GM12801 (cell line): ENCODE measurements around the gene TAB3.

Source experiments
- TF ChIP-seq, protein P1 (sequence below): IDR thresholded peaks from one replicate; pipeline ENCODE4 v1.5.1; 2011; ENCODE audit warnings: control low read depth; ENCODE audit not compliant: insufficient read length; ENCODE audit errors: extremely low read depth

TAB3 gene

DNA sequence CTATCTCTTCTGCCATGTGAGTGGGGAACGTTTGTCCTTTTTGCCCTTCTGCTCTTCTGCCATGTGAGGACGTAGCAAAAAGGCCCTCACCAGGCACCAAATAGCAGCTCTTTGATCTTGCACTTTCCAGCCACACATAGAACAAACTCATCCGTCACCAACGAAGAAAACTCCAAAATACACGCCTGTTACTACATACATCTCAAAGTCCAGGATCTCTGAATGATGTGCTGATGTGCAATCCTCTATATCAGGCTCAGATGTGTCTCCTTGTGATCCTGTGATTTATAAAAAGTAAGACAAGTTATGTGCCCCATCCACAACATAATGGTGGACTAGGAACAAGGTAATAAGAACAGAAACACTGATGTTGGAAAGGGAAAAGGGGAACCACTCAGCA lies 9.8 kb upstream of the TAB3 start:
- TF ChIP-seq, protein P1, sequence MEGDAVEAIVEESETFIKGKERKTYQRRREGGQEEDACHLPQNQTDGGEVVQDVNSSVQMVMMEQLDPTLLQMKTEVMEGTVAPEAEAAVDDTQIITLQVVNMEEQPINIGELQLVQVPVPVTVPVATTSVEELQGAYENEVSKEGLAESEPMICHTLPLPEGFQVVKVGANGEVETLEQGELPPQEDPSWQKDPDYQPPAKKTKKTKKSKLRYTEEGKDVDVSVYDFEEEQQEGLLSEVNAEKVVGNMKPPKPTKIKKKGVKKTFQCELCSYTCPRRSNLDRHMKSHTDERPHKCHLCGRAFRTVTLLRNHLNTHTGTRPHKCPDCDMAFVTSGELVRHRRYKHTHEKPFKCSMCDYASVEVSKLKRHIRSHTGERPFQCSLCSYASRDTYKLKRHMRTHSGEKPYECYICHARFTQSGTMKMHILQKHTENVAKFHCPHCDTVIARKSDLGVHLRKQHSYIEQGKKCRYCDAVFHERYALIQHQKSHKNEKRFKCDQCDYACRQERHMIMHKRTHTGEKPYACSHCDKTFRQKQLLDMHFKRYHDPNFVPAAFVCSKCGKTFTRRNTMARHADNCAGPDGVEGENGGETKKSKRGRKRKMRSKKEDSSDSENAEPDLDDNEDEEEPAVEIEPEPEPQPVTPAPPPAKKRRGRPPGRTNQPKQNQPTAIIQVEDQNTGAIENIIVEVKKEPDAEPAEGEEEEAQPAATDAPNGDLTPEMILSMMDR, result no peak

DNA sequence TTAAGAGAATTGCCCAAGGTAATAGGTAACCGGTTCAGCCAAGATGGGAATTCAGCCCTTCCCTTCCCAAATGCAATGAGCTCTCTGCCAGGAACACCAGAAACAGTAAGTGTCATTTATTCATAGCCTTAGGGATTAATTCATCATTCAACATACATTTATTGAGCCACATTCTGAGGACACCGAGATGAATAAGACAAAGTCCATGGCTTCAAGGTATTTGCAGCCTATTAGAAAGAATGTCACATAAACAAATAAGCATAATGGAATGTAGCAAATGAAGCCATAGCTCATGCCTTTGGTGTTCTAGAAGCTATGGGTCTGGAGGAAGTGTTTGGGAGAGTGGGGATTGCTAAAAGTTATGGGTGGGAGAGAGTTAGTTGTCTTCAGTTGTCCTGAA lies 6.3 kb upstream of the TAB3 start:
- TF ChIP-seq, protein P1, result no peak

DNA sequence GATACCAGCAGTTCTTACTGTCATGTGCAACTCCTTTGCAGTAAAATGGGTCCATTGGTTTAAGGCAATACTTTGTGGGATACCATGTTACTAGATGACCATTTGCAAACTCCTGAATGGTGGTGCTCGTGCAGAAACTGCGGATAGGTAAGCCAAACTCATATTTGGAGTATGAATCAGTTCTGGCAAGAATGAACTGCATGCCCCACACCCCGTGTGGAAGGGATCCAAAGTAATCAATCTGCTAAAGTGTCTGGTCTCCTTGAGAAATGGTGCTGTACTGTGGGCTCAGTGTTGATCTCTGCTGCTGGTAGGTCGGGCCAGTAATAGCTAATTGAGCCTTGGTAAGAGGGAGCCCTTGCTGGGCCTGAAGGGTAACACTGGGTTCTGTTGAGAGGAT lies 4.2 kb upstream of the TAB3 start:
- TF ChIP-seq, protein P1, result no peak

DNA sequence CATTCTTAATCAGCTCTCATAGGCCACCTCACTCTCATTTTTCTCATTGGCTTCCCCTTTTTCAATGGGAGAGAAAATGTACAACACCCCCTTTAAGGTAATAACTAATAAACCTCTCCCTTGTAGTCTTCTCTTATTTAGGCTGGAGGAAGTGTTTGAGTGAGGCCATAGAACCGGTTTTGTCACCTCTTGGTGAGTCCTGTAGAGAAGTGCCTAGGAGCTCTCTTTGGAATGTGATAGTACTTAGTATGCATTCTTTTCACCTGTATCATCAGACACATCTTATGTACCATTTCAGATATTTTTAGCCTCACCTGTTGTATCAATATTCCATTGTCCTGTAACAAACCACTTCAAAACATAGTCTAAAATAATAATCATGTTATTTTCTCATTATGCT lies 3.5 kb upstream of the TAB3 start:
- TF ChIP-seq, protein P1, result no peak

DNA sequence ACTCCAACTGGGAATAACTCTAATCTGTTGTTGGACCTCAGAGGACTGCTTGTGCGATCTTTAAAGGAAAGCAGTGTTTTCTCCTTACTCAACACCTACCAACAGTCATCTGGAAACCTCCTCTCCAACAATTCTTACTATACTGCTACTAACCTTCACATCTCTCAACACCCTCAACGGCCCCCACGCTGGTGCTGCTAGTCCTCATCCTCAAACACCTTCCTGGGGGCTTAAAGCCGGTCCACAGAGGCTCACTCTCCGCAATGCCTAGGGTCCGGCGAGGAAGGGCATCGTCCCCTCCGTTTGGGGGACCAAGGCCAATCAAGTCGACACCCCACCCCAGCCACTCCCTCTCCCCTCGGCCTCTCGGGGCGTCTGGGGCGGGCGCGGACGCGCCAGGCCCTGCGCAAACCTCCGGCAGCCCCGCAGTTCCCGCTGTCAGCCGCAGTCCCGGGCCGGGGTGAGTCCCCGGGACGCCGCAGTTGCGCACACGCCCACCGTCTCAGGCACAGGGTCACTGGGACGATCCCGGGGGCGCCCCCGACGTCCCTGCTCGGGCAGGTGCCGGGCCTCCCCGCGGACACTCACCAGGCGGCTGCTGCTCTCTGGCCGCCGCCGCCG lies 418 bp downstream of the TAB3 start:
- TF ChIP-seq, protein P1, result no peak

DNA sequence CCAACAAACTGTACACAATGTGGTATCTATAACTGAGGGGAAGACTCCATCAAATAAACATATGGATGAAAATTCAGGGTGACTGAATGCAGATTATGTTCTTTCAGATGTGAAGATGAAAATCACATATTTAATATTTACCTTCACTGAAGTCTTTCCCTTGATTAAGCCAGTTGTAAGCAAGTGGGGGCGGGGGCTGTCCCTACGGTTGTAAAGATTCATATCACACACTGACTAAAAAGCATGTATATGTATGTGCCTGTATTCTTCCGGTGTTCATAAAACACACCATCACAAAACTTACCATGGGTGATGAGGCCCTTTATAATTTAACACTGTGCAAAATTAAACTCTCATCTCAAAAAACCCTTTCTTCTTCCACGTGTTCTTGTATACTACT lies 1.3 kb downstream of the TAB3 start:
- TF ChIP-seq, protein P1, result no peak

DNA sequence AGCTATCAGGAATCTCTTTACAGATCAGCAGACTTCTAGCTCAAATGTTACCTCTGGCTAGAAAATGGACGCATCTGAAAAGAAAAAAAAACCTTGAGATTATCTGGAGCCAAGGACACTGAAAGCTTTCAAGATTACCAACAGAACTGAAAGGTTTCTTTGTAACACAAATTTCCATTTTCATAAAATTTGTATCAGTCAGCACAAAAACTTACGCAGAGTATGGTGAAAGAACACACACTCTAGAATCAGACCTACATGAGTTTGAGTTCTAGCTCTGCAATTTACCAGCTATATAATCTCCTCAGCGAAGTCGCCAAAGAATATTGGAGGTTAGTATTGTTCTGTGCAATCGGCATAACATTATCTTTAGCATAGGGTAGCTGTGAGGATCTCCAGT lies 1.8 kb downstream of the TAB3 start:
- TF ChIP-seq, protein P1, result no peak

DNA sequence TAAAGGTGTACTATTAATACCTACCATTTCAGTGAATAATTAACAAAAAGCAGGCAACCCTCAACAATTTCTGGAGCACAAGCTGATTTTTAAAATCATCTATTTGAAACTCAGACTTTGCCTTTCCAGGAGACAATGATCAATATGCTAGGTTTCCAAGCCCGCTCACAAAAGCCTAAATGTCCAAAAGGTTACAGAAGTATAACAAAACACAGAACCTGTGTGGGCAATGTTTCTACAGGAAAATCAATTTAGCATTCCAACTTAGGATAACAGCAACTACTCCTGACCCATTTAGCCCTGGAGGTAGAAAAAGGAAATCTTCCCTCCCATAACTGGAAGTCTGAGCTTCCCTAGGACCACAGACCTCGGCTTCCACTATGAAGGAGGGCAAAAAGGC lies 3.9 kb downstream of the TAB3 start:
- TF ChIP-seq, protein P1, result no peak
